GM19467 (cell line): Measurements from ENCODE around the gene SKA1.
"Not testable (repeated sequence)": the region's sequence is repeated elsewhere in the genome, so short reads cannot be mapped to it uniquely, and the experiment has no call there.

Experiments
- ATAC-seq: cut with Tn5 transposase; IDR thresholded peaks from one replicate; pipeline ENCODE4 v1.9.1; 2021; ENCODE audit warnings: mild to moderate bottlenecking, moderate library complexity; ENCODE audit not compliant: unreplicated experiment

SKA1 gene

DNA sequence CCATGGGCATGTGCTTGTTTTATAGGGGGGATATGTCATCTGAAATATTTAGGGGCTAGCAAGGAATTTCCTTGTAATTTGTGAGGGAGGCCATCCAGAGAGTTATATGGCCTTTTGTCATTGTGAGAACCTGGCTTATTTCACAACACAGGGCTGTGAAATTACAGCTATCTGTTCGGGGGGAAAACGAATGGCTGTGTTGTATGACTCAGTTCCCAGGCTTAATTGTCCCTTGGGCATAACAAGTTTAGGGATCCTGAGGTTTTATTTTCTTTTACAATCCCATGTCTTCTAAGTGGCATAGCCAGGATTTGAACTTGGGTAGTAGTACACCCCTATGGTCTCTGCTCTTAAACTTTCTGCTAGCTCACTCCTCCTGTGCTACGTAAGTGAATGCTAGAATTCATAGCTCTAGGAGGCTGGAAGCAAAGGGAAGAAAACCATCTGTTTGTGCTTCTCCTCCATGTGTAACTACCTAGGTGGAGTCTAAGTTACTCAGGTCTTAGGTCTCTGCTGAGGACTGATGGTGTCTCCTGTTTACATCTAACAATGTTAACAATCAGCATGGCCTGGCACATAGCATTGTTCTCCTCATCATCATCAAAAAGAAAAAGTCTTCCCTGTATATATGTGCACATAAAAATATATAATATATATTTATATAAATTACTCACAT lies 53.8 kb downstream of the SKA1 start:
- no peak for ATAC-seq

GRCh38 chr18:50429207-50429948 lies 54.5 kb downstream of the SKA1 start:
- ATAC-seq: no peak

DNA sequence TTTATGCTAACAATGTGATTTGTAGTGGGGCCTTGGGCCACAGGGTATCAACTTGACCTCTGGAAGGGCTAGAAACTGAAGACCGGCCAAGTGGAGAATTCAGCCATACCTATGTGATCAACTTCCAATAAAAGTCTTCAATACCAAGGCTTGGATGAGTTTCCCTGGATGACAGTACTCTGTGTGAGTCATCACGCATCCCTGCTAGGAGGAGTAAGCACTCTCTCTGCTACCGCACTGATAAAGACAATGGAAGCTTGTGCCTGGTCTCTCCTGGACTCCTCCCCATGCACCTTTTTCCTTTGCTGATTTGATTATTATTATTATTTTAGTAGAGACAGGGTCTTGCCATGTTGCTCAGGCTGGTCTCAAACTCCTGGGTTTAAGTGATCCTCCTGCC lies 58.1 kb downstream of the SKA1 start:
- no peak for ATAC-seq

GRCh38 chr18:50436742-50437141 lies 61.9 kb downstream of the SKA1 start:
- not testable (repeated sequence) for ATAC-seq

DNA sequence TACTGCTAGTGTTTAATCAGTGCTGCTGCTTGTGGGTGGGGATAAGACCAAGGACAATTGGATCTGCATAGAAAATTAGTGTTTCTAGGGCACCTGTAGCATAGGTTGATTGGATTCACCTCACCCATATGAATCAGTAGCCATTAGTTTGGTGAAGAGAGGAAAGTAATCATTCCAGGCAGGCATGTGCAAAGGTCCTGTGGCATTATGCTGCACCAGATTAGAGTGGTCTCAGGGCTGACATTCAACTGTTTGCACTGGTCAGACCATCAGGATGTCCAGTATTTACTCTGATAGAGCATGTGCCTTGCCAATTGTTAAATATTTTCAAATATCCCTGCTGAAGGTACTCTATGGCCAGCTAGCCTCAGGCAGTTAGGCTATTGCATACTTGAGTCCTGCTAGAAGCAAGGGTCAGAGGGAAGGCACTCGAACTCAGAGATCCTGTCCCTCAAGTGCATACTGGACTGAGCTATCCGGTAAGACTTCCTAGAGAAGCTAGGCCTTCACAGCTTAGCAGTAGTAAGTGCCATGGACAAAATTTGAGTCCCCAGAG lies 64.7 kb downstream of the SKA1 start:
- no peak for ATAC-seq

DNA sequence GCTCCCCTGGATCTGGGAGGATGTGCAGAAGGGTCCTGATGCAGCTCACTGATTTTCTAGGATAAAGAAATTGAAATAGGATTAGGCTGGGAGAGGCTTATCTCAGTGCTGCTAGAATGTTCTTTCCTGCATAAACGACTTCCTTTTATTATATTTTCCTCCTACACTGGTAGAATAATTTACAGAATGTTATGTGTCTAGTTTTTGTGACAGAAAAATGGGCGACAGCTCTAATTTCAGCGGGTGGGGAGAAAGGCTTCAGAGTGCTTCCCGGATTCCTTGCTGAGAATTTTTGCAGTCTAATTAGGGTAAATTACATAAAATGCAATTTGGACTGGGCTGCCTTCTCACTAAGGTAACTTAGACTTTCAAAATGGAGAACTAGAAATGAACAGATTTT lies 66.2 kb downstream of the SKA1 start:
- ATAC-seq: no peak

GRCh38 chr18:50441501-50441900 lies 66.7 kb downstream of the SKA1 start:
- no peak for ATAC-seq
